H9 (cell line): ENCODE results near the gene AASDH. TPM values are rescaled to one million over a fixed set of nuclear protein-coding genes. Genes with fewer than 3 reads are reported as not detected.
A peak's percentile ranks its signal among the peaks of the same experiment; 100 is the strongest.

Source experiments
- DNase-seq: peaks from one replicate; pipeline ENCODE4 v3.0.0-alpha.2; 2017
- H2AFZ ChIP-seq: one replicate; pipeline ENCODE4 v1.6.1; 2013; ENCODE audit warnings: mild to moderate bottlenecking, low read length, control low read depth, moderate library complexity
- H2AK5ac ChIP-seq: 2 replicates; pipeline ENCODE4 v1.6.1; 2013; ENCODE audit warnings: low read length, control low read depth, mixed read lengths; ENCODE audit not compliant: insufficient read length
- H2BK120ac ChIP-seq: one replicate; pipeline ENCODE4 v1.6.1; 2013; ENCODE audit warnings: low read depth, mild to moderate bottlenecking, low read length, control low read depth, inconsistent platforms; ENCODE audit not compliant: poor library complexity, severe bottlenecking
- H2BK12ac ChIP-seq: 2 replicates; pipeline ENCODE4 v1.6.1; 2013; ENCODE audit warnings: low read length, control low read depth, mixed read lengths, low read depth; ENCODE audit not compliant: insufficient read length
- H2BK15ac ChIP-seq: 2 replicates; pipeline ENCODE4 v1.6.1; 2013; ENCODE audit warnings: low read depth, low read length, control low read depth
- H2BK20ac ChIP-seq: one replicate; pipeline ENCODE4 v1.6.1; 2013; ENCODE audit warnings: low read depth, mild to moderate bottlenecking, low read length, control low read depth, inconsistent platforms; ENCODE audit not compliant: poor library complexity, severe bottlenecking
- H2BK5ac ChIP-seq: 2 replicates; pipeline ENCODE4 v1.6.1; 2013; ENCODE audit warnings: low read length, control low read depth, mixed read lengths; ENCODE audit not compliant: insufficient read length
- H3K14ac ChIP-seq: 2 replicates; pipeline ENCODE4 v1.6.1; 2013; ENCODE audit warnings: low read length, control low read depth; ENCODE audit not compliant: insufficient read depth
- H3K18ac ChIP-seq: 2 replicates; pipeline ENCODE4 v1.6.1; 2013; ENCODE audit warnings: low read depth, mild to moderate bottlenecking, mixed read lengths, low read length, control low read depth; ENCODE audit not compliant: insufficient read length
- H3K23ac ChIP-seq: 2 replicates; pipeline ENCODE4 v1.6.1; 2013; ENCODE audit warnings: low read length, control low read depth, mixed read lengths, low read depth; ENCODE audit not compliant: insufficient read length
- H3K23me2 ChIP-seq: 2 replicates; pipeline ENCODE4 v1.6.1; 2013; ENCODE audit warnings: low read depth, mild to moderate bottlenecking, mixed read lengths, low read length, control low read depth; ENCODE audit not compliant: insufficient read length, poor library complexity, severe bottlenecking
- H3K27ac ChIP-seq: 2 replicates; pipeline ENCODE4 v1.5.1; 2013; ENCODE audit warnings: low read length, control low read depth, mixed read lengths, low read depth; ENCODE audit not compliant: insufficient read length
- H3K27me3 ChIP-seq: 2 replicates; pipeline ENCODE4 v1.6.1; 2013; ENCODE audit warnings: low read length, control low read depth, inconsistent platforms; ENCODE audit not compliant: insufficient read depth
- H3K4ac ChIP-seq: 2 replicates; pipeline ENCODE4 v1.6.1; 2013; ENCODE audit warnings: low read depth, mild to moderate bottlenecking, control low read depth, inconsistent platforms, low read length, moderate library complexity
- H3K4me1 ChIP-seq: 2 replicates; pipeline ENCODE4 v1.6.1; 2013; ENCODE audit warnings: low read length, control low read depth, inconsistent platforms; ENCODE audit not compliant: insufficient read depth
- H3K4me2 ChIP-seq: 2 replicates; pipeline ENCODE4 v1.6.1; 2013; ENCODE audit warnings: low read length, control low read depth, mixed read lengths; ENCODE audit not compliant: insufficient read length, insufficient read depth
- H3K56ac ChIP-seq: 2 replicates; pipeline ENCODE4 v1.6.1; 2013; ENCODE audit warnings: low read depth, mild to moderate bottlenecking, mixed read lengths, low read length, control low read depth; ENCODE audit not compliant: insufficient read length
- H3K79me1 ChIP-seq: 2 replicates; pipeline ENCODE4 v1.6.1; 2013; ENCODE audit warnings: low read depth, mild to moderate bottlenecking, moderate library complexity, low read length, control low read depth, inconsistent platforms; ENCODE audit not compliant: insufficient read depth, poor library complexity, severe bottlenecking
- H3K79me2 ChIP-seq: 2 replicates; pipeline ENCODE4 v1.6.1; 2013; ENCODE audit warnings: low read length, control low read depth, inconsistent platforms; ENCODE audit not compliant: insufficient read depth
- H3K9ac ChIP-seq: 2 replicates; pipeline ENCODE4 v1.6.1; 2013; ENCODE audit warnings: low read length, control low read depth, mixed read lengths; ENCODE audit not compliant: insufficient read length; ENCODE audit errors: extremely low read depth
- H3K9me3 ChIP-seq: one replicate; pipeline ENCODE4 v1.6.1; 2013; ENCODE audit warnings: low read depth, low read length, inconsistent platforms; ENCODE audit not compliant: control insufficient read depth
- H3T11ph ChIP-seq: one replicate; pipeline ENCODE4 v1.6.1; 2013; ENCODE audit warnings: mild to moderate bottlenecking, low read length, control low read depth, inconsistent platforms
- H4K20me1 ChIP-seq: one replicate; pipeline ENCODE4 v1.6.1; 2013; ENCODE audit not compliant: control insufficient read depth, insufficient read length, insufficient read depth
- H4K5ac ChIP-seq: 2 replicates; pipeline ENCODE4 v1.6.1; 2013; ENCODE audit warnings: low read depth, mild to moderate bottlenecking, mixed read lengths, low read length, control low read depth; ENCODE audit not compliant: insufficient read length
- H4K8ac ChIP-seq: replicated peaks from 2 replicates; pipeline ENCODE4 v1.6.1; 2013; ENCODE audit warnings: low read length, control low read depth, mixed read lengths, low read depth; ENCODE audit not compliant: insufficient read length
- H4K91ac ChIP-seq: 2 replicates; pipeline ENCODE4 v1.6.1; 2013; ENCODE audit warnings: low read depth, mild to moderate bottlenecking, moderate library complexity, mixed read lengths, low read length, control low read depth; ENCODE audit not compliant: insufficient read length
- H3K27ac Mint-ChIP-seq, 3 experiments: 2 replicates in 2 of 3; 3 replicates in 1 of 3; pipeline ENCODE4 v1.8.0; 2020 to 2021; ENCODE audit warnings: mixed read lengths in 3 of 3, mild to moderate bottlenecking in 1 of 3, moderate library complexity in 1 of 3
- H3K27me3 Mint-ChIP-seq: 2 replicates; pipeline ENCODE4 v1.8.0; 2021; ENCODE audit warnings: low read depth, mild to moderate bottlenecking, moderate library complexity, mixed read lengths
- H3K36me3 Mint-ChIP-seq, 3 experiments: 2 replicates in 2 of 3; 3 replicates in 1 of 3; pipeline ENCODE4 v1.8.0; 2020 to 2021; ENCODE audit warnings: low read depth in 3 of 3, mixed read lengths in 3 of 3; ENCODE audit not compliant: insufficient read depth in 1 of 3
- H3K4me1 Mint-ChIP-seq, 2 experiments: 2 replicates each; pipeline ENCODE4 v1.8.0; 2020; ENCODE audit warnings: mixed read lengths in 2 of 2
- H3K4me3 Mint-ChIP-seq, 2 experiments: 2 replicates in 1 of 2; 3 replicates in 1 of 2; pipeline ENCODE4 v1.8.0; 2020 to 2021; ENCODE audit warnings: mild to moderate bottlenecking in 2 of 2, mixed read lengths in 2 of 2, moderate library complexity in 1 of 2
- H3K9me3 Mint-ChIP-seq, 2 experiments: 2 replicates in 1 of 2; 3 replicates in 1 of 2; pipeline ENCODE4 v1.8.0; 2020; ENCODE audit warnings: mild to moderate bottlenecking in 2 of 2, mixed read lengths in 2 of 2, moderate library complexity in 1 of 2
- CTCF ChIP-seq: fragments of 200-600 bp; sonication (generic); conservative IDR thresholded peaks from 3 replicates; pipeline ENCODE4 v1.8.0; 2021; ENCODE audit warnings: antibody characterized with exemption, mild to moderate bottlenecking
- WGBS: extraction: QIAGEN DNeasy Blood & Tissue Kit; methylation state at CpG from one replicate; pipeline ENCODE4 v1.1.7; 2013; ENCODE audit warnings: missing lambda C conversion rate, low lambda C conversion rate, mixed read lengths; ENCODE audit not compliant: insufficient read length; ENCODE audit errors: extremely low coverage; 5-methylcytosine and 5-hydroxymethylcytosine counted together
- long read RNA-seq: library from polyadenylated mRNA; unstranded; transcript quantifications from one replicate; pipeline ENCODE4 v2.0.0, GENCODE V29; 2020
- total RNA-seq: library from RNA; stranded (reverse); gene quantifications from 2 replicates; pipeline ENCODE4 v1.2.1, GENCODE V29; 2021

Gene AASDH
- 11.6 and 12.9 TPM in 2 replicates for total RNA-seq
- long read RNA-seq, partial matches to known transcripts, result 6 of 19 reads
- long read RNA-seq, other reads (novel, unspliced or antisense), result 8 of 19 reads

DNA sequence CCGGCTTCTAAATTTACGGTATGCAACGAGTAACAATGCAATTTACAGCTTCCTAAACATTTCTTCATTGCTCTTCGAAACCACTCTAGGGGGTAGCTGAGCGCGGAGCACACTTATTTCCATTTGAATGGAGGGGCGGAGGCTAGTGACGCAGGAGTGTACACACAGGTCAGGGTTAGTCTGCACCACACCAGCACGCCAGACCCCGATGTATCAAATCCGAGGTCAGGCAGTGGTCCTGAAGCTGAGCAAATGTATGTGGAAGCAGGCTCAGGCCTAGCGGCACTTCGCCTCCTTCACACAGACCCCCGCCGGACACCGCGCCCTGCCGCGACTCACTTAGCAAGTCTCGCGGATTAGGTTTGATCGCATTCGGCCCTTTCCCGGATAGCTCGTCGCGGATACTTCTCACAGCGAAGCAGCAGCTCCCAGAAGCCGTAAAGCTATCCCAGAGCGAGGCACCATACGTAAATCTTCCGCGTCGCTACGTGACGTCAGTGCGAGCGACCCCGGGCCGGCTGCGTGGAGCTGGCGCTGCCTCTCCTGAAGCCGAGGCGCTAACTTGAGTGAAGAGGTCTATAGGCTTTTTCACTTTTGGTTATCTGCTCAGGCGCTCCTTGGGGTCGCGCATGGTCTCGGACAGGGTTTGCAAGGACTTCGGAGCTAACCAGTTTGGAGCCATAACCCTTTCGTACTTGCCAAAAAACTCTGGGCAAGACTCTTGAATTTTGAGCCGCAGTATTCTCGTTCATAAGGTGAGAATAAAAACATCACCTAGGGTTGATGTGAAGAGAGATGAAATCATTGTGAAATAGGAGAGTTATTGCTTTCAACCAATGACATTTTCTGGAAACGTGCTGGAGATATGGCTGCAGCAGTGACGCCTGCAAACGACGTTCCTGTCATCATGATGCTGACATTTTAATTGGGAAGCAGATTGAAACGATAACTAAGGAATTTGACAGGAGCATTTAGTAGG is at the start of gene AASDH:
Gene AASDH, minus strand, starts transcription at position 469 of the 979 bp plus-strand sequence. CDS start 3,192 bp downstream, outside the sequence.
- no peaks in the 10 kb centered on the region for H3K79me2 ChIP-seq
- Mint-ChIP-seq H3K4me1 (peaks cover 20 to 28% of the 10 kb centered on the region in 2 experiments), H3K27ac (peak within 1 kb of the TSS; percentile 99 to 100 (median 99)), H3K27me3 (peaks cover 4% of the 10 kb centered on the region; the same call in 1 of the 2 replicates), H3K9me3 (no peaks in the 10 kb centered on the region), H3K36me3 (peaks cover 0 to 2% (median under 1%) of the 10 kb centered on the region in 3 experiments; a peak in 4 of 7 replicates), H3K4me3 (peak within 1 kb of the TSS; percentile 86)
- H4K5ac ChIP-seq, result no peak within 1 kb of the TSS
- no peaks in the 10 kb centered on the region for H3K27me3 ChIP-seq
- no peak within 1 kb of the TSS for H2AK5ac ChIP-seq
- no peaks in the 10 kb centered on the region for H3K4me1 ChIP-seq
- H4K8ac ChIP-seq, result no peak within 1 kb of the TSS
- no peak within 1 kb of the TSS for H2BK15ac ChIP-seq
- no peak within 1 kb of the TSS for H3K23ac ChIP-seq
- no CpG with 5 or more reads among the region's 57 CpGs for WGBS
- H3K56ac ChIP-seq, result no peak within 1 kb of the TSS
- H3K23me2 ChIP-seq, result peaks cover 4% of the 10 kb centered on the region
- peak within 1 kb of the TSS; percentile 90 for H3K27ac ChIP-seq
- H3K14ac ChIP-seq, result peak within 1 kb of the TSS; percentile 82
- H3K18ac ChIP-seq, result peak within 1 kb of the TSS; percentile 73
- no peak within 1 kb of the TSS for H2BK5ac ChIP-seq
- TF ChIP-seq CTCF, result no peak
- peak; percentile 95 for DNase-seq
- H3K4ac ChIP-seq, result no peak within 1 kb of the TSS; the same call in 1 of the 2 replicates
- H2BK12ac ChIP-seq, result no peak within 1 kb of the TSS
- no peaks in the 10 kb centered on the region for H3K79me1 ChIP-seq
- H3K9me3 ChIP-seq, result no peaks in the 10 kb centered on the region
- H4K91ac ChIP-seq, result no peak within 1 kb of the TSS
- peak within 1 kb of the TSS; percentile 93 for H3K4me2 ChIP-seq
- H3T11ph ChIP-seq, result no peak within 1 kb of the TSS
- no peaks in the 10 kb centered on the region for H4K20me1 ChIP-seq
- no peak within 1 kb of the TSS for H2AFZ ChIP-seq
- H2BK120ac ChIP-seq, result no peak within 1 kb of the TSS
- peak within 1 kb of the TSS; percentile 75 for H3K9ac ChIP-seq
- no peak within 1 kb of the TSS for H2BK20ac ChIP-seq
